ENCODE data around the gene SSC5D. TPM values are rescaled to one million over a fixed set of nuclear protein-coding genes. Genes with fewer than 3 reads are reported as not detected.
"Not testable (repeated sequence)": the region's sequence is repeated elsewhere in the genome, so short reads cannot be mapped to it uniquely, and the experiment has no call there.

The SSC5D gene
- total and polyA plus RNA-seq, 9 of the 15 experiments (the other 6 are each of a cell fraction or from before 2014, with no cell fraction given), result 0.04 to 0.71 (median 0.14) TPM; not detected in 2

- H2AFZ ChIP-seq (ENCODE audit: low read depth, low read length), result no peak overlapping the region
- 68% methylated on average over 9 of the region's 11 CpGs for WGBS (ENCODE audit: insufficient coverage, low coverage, missing lambda C conversion rate)
- no peak overlapping the region for H3K9ac ChIP-seq (ENCODE audit: insufficient read depth in 1 of 2, low read depth in 2 of 2, low read length in 2 of 2)
- BruUV-seq (replicated peaks), result no TSS peak
- H3K4me1 ChIP-seq (replicated peaks in 1 of 2; ENCODE audit: control insufficient read depth in 2 of 2, insufficient read depth in 2 of 2, low read length in 2 of 2), result peaks cover 12 to 34% of the 10 kb centered on the region in 2 experiments
- no peaks in the 10 kb centered on the region for H3K9me1 ChIP-seq (ENCODE audit: control insufficient read depth, insufficient read depth, low read length)
- no peaks in the 10 kb centered on the region for H3K79me2 ChIP-seq (ENCODE audit: control insufficient read depth, insufficient read depth, low read length)
- ATAC-seq (no peak), DNase-seq (ENCODE audit: extremely low read depth in 1 of 4, low spot score in 3 of 4) (no peak), FAIRE-seq (no peak)
- CTCF ChIA-PET (ENCODE audit: low intra/inter-chr PET ratio), result no interaction called here
- TF ChIP-seq ZNF707 (CRISPR knock-in tag; conservative IDR thresholded peaks at IDR 0.05) (no peak), ZNF124 (CRISPR knock-in tag; IDR thresholded peaks at IDR 0.05) (no peak), HINFP (tag; conservative IDR thresholded peaks at IDR 0.05; ENCODE audit: low read depth) (no peak), RFX7 (CRISPR knock-in tag; IDR thresholded peaks at IDR 0.05) (no peak), BACH1 (tag; IDR thresholded peaks at IDR 0.05) (no peak), E4F1 (CRISPR knock-in tag; IDR thresholded peaks at IDR 0.05; ENCODE audit: borderline replicate concordance) (no peak)
- TF ChIP-seq, protein P1, sequence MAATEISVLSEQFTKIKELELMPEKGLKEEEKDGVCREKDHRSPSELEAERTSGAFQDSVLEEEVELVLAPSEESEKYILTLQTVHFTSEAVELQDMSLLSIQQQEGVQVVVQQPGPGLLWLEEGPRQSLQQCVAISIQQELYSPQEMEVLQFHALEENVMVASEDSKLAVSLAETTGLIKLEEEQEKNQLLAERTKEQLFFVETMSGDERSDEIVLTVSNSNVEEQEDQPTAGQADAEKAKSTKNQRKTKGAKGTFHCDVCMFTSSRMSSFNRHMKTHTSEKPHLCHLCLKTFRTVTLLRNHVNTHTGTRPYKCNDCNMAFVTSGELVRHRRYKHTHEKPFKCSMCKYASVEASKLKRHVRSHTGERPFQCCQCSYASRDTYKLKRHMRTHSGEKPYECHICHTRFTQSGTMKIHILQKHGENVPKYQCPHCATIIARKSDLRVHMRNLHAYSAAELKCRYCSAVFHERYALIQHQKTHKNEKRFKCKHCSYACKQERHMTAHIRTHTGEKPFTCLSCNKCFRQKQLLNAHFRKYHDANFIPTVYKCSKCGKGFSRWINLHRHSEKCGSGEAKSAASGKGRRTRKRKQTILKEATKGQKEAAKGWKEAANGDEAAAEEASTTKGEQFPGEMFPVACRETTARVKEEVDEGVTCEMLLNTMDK (IDR thresholded peaks at IDR 0.05; ENCODE audit: borderline replicate concordance, insufficient read depth, low read depth, low read length, poor library complexity, severe bottlenecking), result no peak
- H3K4me3 ChIP-seq, result no peak overlapping the region
- H3K36me3 ChIP-seq (ENCODE audit: control insufficient read depth, insufficient read depth, low read length), result no peaks in the 10 kb centered on the region
- no peaks in the 10 kb centered on the region for H4K20me1 ChIP-seq (replicated peaks; ENCODE audit: control insufficient read depth, insufficient read depth, low read length)
- no peaks in the 10 kb centered on the region for H3K9me3 ChIP-seq (replicated peaks; ENCODE audit: control insufficient read depth, insufficient read depth, low read depth, low read length)
- H3K4me2 ChIP-seq (ENCODE audit: insufficient read depth, low read length), result no peak overlapping the region
- peaks cover 0 to 4% of the 10 kb centered on the region in 2 experiments; a peak in 1 of 5 replicates for H3K27me3 ChIP-seq (ENCODE audit: control insufficient read depth in 2 of 2, insufficient read depth in 2 of 2, low read length in 2 of 2)
- intact Hi-C loops (cut with micrococcal nuclease) (no loop called here), in situ Hi-C loops (cut with MboI) (no loop called here)
- H3K27ac ChIP-seq (ENCODE audit: extremely low read depth, low read depth, low read length), result no peak overlapping the region
- POLR2A ChIA-PET, result interaction anchor here (1.1 kb wide), 1 partner anchor 88 kb away, joined by 3 read pairs; the partner anchor contains the start of gene UBE2S
Observed at GRCh38 chr19:55495646-55496349, 7.6 kb downstream of the SSC5D start.

GRCh38 chr19:55496820-55497219 lies 8.6 kb downstream of the SSC5D start:
- H2AFZ ChIP-seq (ENCODE audit: low read depth, low read length); H3K27me3 ChIP-seq (ENCODE audit: control insufficient read depth in 2 of 2, insufficient read depth in 2 of 2, low read length in 2 of 2); in situ Hi-C loops (cut with MboI); DNase-seq (ENCODE audit: extremely low read depth in 1 of 4, low spot score in 3 of 4); BruUV-seq (replicated peaks); ATAC-seq; H3K9me1 ChIP-seq (ENCODE audit: control insufficient read depth, insufficient read depth, low read length); H3K4me3 ChIP-seq; H3K36me3 ChIP-seq (ENCODE audit: control insufficient read depth, insufficient read depth, low read length); H3K4me2 ChIP-seq (ENCODE audit: insufficient read depth, low read length); H4K20me1 ChIP-seq (replicated peaks; ENCODE audit: control insufficient read depth, insufficient read depth, low read length); H3K9ac ChIP-seq (ENCODE audit: insufficient read depth in 1 of 2, low read depth in 2 of 2, low read length in 2 of 2); FAIRE-seq; H3K79me2 ChIP-seq (ENCODE audit: control insufficient read depth, insufficient read depth, low read length); H3K27ac ChIP-seq (ENCODE audit: extremely low read depth, low read depth, low read length); CTCF ChIA-PET (ENCODE audit: low intra/inter-chr PET ratio); intact Hi-C loops (cut with micrococcal nuclease); H3K9me3 ChIP-seq (replicated peaks; ENCODE audit: control insufficient read depth, insufficient read depth, low read depth, low read length): not testable (repeated sequence)
- WGBS (ENCODE audit: insufficient coverage, low coverage, missing lambda C conversion rate), result 42% methylated on average over 7 of the region's 10 CpGs
- POLR2A ChIA-PET, result interaction anchor here (0.7 to 2.2 kb wide), 3 partner anchors 12 to 341 kb away, joined by 3 to 15 read pairs (median 3); partner anchors contain the start of genes NAT14 and UBE2S
- peaks cover 12 to 29% of the 10 kb centered on the region in 2 experiments for H3K4me1 ChIP-seq (replicated peaks in 1 of 2; ENCODE audit: control insufficient read depth in 2 of 2, insufficient read depth in 2 of 2, low read length in 2 of 2)
